Ishikawa (cell line): Measurements from ENCODE around the gene GMDS.

Experiments used
- CEBPB ChIP-seq: IDR thresholded peaks from 2 replicates; pipeline ENCODE4 v1.6.1; 2012
- CREB1 ChIP-seq: IDR thresholded peaks from 2 replicates; pipeline ENCODE4 v1.6.1; 2012; ENCODE audit warnings: low read depth
- EGR1 ChIP-seq: IDR thresholded peaks from 2 replicates; pipeline ENCODE4 v1.6.1; 2012
- EP300 ChIP-seq: IDR thresholded peaks from 2 replicates; pipeline ENCODE4 v1.6.1; 2012; ENCODE audit warnings: borderline replicate concordance
- FOXM1 ChIP-seq: IDR thresholded peaks from 2 replicates; pipeline ENCODE4 v1.6.1; 2012; ENCODE audit warnings: low read depth, borderline replicate concordance
- MAX ChIP-seq: IDR thresholded peaks from 2 replicates; pipeline ENCODE4 v1.6.1; 2012
- NFIC ChIP-seq: IDR thresholded peaks from 2 replicates; pipeline ENCODE4 v1.6.1; 2012
- RAD21 ChIP-seq: IDR thresholded peaks from 2 replicates; pipeline ENCODE4 v1.6.1; 2012; ENCODE audit warnings: low read depth
- REST ChIP-seq: IDR thresholded peaks from 2 replicates; pipeline ENCODE4 v1.6.1; 2012; ENCODE audit warnings: low read depth, mild to moderate bottlenecking
- TAF1 ChIP-seq: IDR thresholded peaks from 2 replicates; pipeline ENCODE4 v1.6.1; 2012; ENCODE audit warnings: low read depth, mild to moderate bottlenecking
- TCF12 ChIP-seq: IDR thresholded peaks from 2 replicates; pipeline ENCODE4 v1.6.1; 2012; ENCODE audit warnings: low read depth
- TEAD4 ChIP-seq: IDR thresholded peaks from 2 replicates; pipeline ENCODE4 v1.6.1; 2012
- USF1 ChIP-seq: IDR thresholded peaks from 2 replicates; pipeline ENCODE4 v1.6.1; 2012
- YY1 ChIP-seq: IDR thresholded peaks from 2 replicates; pipeline ENCODE4 v1.6.1; 2012; ENCODE audit warnings: low read depth
- ZBTB7A ChIP-seq: IDR thresholded peaks from 2 replicates; pipeline ENCODE4 v1.6.1; 2012; ENCODE audit warnings: low read depth

The GMDS gene

DNA sequence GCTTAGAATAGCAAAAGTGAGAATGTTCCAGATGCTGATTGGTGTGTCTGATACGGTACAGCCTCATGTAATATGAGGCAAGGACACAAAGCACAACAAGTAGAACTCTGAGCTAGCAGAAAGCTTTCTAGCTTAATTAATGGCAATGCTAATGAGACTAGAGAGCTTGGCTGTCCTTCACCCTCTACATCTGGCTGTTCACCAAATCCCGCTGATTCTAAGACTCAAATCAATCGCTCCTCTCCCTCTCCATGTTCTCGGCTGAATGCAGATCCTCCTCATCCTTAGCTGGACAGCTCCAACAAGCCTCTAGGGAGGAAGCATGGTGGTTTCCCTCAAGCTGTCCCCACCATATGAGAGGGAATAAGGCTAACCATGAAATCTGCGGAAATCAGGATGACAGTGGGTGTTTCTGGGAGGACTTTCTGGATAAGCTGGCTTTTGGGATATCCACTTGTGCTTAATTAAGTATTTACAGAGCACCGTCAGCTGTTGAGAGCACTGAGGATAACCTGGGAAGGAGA is 506.8 kb downstream of the GMDS start:
- TF ChIP-seq REST (peak; percentile 66), EP300 (no peak), TEAD4 (no peak), USF1 (no peak), CEBPB (no peak)

GRCh38 chr6:1737463-1738311 is 507.7 kb downstream of the GMDS start:
- TF ChIP-seq EGR1 (no peak), USF1 (no peak), ZBTB7A (no peak), REST (no peak), CREB1 (no peak), MAX (no peak), FOXM1 (no peak), YY1 (no peak), TAF1 (no peak), RAD21 (no peak), CEBPB (no peak), NFIC (no peak), TCF12 (no peak), EP300 (no peak), TEAD4 (no peak)

DNA sequence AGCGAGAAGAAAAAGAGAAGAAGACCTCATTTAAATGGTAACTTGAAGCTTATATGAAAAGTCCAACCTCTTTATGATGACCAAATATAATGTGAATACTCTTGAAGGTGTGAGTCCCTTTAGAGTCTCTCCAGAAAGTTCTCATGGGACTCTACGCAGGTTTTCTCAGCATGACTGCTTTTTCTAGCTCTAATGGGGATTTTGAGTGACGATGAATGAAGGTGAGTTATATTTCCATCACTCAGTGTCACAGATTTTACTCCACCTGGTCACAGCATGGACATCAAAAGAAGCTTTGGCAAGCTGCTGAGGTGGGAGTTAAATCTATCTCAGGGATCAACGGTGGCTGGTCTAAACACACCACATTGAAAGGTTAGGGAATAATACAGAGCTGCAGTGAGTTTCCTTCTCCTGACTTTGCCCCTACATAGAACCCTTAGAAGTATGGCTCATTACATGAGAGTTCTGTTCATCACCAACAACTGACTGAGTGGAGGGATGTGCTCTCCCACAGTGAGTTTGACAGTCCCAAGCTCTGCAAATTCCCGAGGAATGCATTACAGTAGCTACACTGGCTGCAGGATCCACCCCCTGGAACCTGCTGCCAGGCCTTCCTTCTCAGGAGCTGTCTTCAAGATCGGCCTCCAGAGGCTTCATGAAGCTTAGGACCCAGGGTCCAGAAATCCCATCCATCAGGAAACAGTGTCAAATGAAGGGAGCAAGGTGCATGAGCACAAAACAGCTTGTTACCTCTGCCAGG is 508.9 kb downstream of the GMDS start:
- TF ChIP-seq TEAD4: no peak

GRCh38 chr6:1735239-1735803 is 510.1 kb downstream of the GMDS start:
- TF ChIP-seq USF1 (no peak), TEAD4 (no peak), RAD21 (no peak), NFIC (no peak), MAX (no peak), FOXM1 (no peak), CEBPB (no peak), TCF12 (no peak), EGR1 (no peak), CREB1 (no peak), TAF1 (no peak), YY1 (no peak)

GRCh38 chr6:1730882-1731281 is 514.5 kb downstream of the GMDS start:
- no peak for TF ChIP-seq USF1
- TF ChIP-seq EGR1: no peak
- TF ChIP-seq TCF12: no peak
- no peak for TF ChIP-seq REST
- no peak for TF ChIP-seq EP300
- no peak for TF ChIP-seq TAF1
- no peak for TF ChIP-seq CREB1
- TF ChIP-seq MAX: no peak
- no peak for TF ChIP-seq CEBPB
- TF ChIP-seq TEAD4: no peak
- no peak for TF ChIP-seq NFIC
- no peak for TF ChIP-seq FOXM1
- no peak for TF ChIP-seq RAD21
- no peak for TF ChIP-seq YY1
- no peak for TF ChIP-seq ZBTB7A
